GM18511 (cell line): Measurements from ENCODE around the gene APOBEC3B.
"Not testable (repeated sequence)": the region's sequence is repeated elsewhere in the genome, so short reads cannot be mapped to it uniquely, and the experiment has no call there.

Source experiments
- ATAC-seq: cut with Tn5 transposase; IDR thresholded peaks from one replicate; pipeline ENCODE4 v1.9.1; 2021; ENCODE audit warnings: mild to moderate bottlenecking, moderate library complexity; ENCODE audit not compliant: unreplicated experiment

APOBEC3B gene

GRCh38 chr22:38987171-38987895, 5.2 kb downstream of the APOBEC3B start:
- no peak for ATAC-seq

- no peak for ATAC-seq
Observed at GRCh38 chr22:38989466-38989865, 7.3 kb downstream of the APOBEC3B start.

- not testable (repeated sequence) for ATAC-seq
Observed at GRCh38 chr22:38992871-38993371, 10.8 kb downstream of the APOBEC3B start.

GRCh38 chr22:38996105-38996504, 14.0 kb downstream of the APOBEC3B start:
- no peak for ATAC-seq

- ATAC-seq, result no peak
Observed at GRCh38 chr22:38997518-38997917, 15.4 kb downstream of the APOBEC3B start.

- peak; percentile 59 for ATAC-seq
Observed at GRCh38 chr22:39003165-39003638, 21.1 kb downstream of the APOBEC3B start.

- no peak for ATAC-seq
Observed at GRCh38 chr22:39007177-39007576, 25.0 kb downstream of the APOBEC3B start.

GRCh38 chr22:39008271-39008850, 26.2 kb downstream of the APOBEC3B start:
- not testable (repeated sequence) for ATAC-seq

- no peak for ATAC-seq
Observed at GRCh38 chr22:39010946-39011345, 28.8 kb downstream of the APOBEC3B start.

- no peak for ATAC-seq
Observed at GRCh38 chr22:39012533-39013511, 30.7 kb downstream of the APOBEC3B start.

DNA sequence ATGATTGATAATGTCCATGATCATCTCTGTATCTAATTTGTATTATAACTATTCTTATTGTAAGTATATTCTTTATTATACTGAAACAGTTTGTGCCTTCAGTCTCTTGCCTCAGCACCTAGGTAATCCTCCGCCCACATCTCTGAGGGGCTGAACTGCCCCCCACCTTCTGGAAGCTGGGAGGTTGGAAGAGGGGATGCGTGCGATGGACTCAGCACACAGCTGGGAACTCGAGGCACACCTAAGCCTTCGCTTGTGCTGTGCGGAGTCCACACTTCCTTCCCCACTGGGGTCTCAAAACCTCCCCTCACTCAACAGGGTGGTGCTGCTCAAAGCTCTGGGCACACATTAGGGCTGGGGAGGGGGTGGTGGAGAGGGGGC, 31.4 kb downstream of the APOBEC3B start:
- ATAC-seq, result peak; percentile 23

DNA sequence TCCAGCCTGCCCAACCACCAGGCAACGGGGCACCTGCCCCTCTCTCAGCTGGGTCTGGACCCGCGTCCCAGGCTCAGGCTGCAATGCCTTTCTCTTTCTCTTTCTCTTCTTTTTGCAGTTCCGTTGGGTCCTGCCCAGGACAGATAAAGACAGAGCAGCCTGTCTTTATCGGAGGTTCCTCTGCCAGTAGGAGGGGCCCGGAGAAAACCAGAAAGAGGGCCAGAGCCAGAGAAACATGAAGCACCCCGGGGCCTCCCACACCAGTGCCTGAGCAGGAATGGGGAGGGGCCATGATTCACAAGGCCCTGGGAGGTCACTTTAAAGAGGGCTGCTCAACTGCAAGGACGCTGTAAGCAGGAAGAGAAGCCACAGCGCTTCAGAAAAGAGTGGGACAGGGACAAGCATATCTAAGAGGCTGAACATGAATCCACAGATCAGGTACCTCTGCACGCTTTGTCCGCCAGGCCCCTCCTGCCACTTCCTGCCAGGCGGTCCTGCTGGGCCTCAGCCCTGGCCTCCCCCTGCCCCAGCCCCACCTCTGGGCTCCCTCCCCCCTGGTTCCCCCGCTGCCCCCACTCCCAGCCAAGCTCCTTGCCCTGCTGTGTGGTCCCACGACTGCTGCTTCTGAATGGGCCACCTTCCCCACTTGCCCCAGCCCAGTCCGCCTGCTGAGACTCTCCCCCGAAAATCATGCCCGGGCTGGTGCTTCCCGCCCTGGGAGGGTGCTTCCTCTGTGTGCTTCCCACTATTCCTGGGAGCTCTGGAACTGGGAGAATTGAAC, 32.0 kb downstream of the APOBEC3B start, which contains the start of gene APOBEC3C:
APOBEC3C (plus strand) TSS at position 316 of the 781 bp plus-strand sequence; CDS start at position 422, 106 bp downstream.
- peak; percentile 90 for ATAC-seq

DNA sequence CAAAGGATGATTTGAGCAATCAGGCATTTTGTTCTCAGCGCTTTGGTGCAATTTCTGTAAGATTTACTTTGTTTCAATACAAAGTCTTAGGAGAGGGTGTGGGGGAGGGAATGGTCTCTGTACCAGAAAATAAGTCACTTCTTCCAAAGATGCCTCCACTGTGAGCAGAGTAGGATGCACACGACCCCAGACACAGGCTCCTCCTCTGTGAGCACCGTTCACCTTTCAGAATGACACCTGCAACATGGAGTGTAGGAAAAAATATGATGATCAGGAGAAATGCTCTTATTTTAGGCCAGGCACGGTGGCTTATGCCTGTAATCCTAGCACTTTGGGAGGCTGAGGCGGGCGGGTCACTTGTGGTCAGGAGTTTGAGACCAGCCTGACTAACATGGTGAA, 32.6 kb downstream of the APOBEC3B start:
- not testable (repeated sequence) for ATAC-seq

GRCh38 chr22:39016592-39016991, 34.4 kb downstream of the APOBEC3B start:
- no peak for ATAC-seq

GRCh38 chr22:39017596-39018365, 35.6 kb downstream of the APOBEC3B start:
- no peak for ATAC-seq

DNA sequence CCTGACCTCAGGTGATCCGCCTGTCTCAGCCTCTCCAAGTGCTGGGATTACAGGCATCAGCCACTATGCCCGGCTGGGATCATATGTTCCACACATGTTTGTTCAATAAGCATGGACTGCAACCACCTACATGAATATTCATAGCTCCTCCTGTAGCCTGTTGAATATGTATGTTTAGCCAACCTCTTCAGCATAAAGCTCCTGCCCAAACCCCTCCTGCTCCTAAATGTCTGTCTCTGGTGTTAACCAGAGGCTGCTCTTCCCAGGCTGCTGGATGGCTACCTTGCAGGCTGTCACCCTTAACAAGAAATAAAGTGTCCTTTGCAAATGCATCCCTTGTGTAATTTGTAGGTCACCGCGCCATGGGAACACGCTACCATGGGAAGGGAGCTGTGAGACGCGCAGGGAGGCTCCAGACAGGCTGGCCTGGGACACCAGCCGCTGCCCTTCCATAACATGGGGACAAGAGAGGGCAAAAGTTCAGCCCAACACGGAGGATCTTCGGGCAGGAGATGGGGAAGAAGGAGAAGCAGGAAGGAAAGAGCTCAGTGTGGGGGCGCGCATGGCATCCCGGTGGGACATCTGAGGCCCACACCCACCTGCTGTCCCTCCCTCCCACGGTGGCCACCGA, 38.0 kb downstream of the APOBEC3B start:
- ATAC-seq, result not testable (repeated sequence)

DNA sequence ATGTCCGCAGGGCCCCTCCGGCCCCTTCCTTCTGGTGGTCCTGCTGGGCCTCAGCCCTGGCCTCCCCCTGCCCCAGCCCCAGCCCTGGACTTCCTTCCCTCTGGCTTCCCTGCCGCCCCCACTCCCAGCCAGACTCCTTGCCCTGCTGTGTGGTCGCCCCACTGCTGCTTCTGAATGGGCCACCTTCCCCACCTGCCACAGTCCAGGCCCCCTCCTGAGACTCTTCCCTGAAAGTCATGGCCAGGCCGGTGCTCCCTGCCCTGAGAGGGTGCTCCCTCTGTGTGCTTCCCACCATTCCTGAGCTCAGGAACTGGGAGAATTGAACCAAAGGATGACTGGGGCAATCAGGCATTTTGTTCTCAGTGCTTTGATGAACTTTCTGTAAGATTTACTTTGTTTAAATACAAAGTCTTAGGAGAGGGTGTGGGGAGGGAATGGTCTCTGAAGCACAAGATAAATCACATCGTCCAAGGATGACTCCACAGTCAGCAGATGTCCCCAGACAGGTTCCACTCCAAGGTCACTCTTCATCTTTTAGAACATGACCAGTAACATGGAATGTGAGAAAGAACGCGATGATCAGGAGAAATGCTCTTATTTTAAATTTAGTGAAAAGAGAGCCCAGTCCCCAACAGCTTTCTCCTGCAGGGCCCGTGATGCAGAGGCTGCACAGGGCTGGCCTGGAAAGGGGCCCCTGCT, 39.6 kb downstream of the APOBEC3B start:
- no peak for ATAC-seq
